Upper lobe of right lung (tissue), 1 donor: ENCODE results near the gene R3HDM4. TPM values are rescaled to one million over a fixed set of nuclear protein-coding genes. Genes with fewer than 3 reads are reported as not detected.

Source experiments
- ATAC-seq: fragments of 200-7000 bp; cut with Tn5 transposase; one replicate; pipeline ENCODE4 v1.9.1; 2020; ENCODE audit warnings: mild to moderate bottlenecking, moderate library complexity
- DNase-seq: peaks from one replicate; pipeline ENCODE4 v3.0.0-alpha.2; 2020
- H3K27ac ChIP-seq: fragments of 200-600 bp; one replicate; pipeline ENCODE4 v1.8.0; 2022
- H3K27me3 ChIP-seq: fragments of 200-600 bp; one replicate; pipeline ENCODE4 v1.8.0; 2022; ENCODE audit warnings: mild to moderate bottlenecking
- H3K36me3 ChIP-seq: fragments of 200-600 bp; one replicate; pipeline ENCODE4 v1.8.0; 2022
- H3K4me1 ChIP-seq: fragments of 200-600 bp; one replicate; pipeline ENCODE4 v1.8.0; 2022
- H3K4me3 ChIP-seq: fragments of 200-600 bp; one replicate; pipeline ENCODE4 v1.8.0; 2022; ENCODE audit warnings: mild to moderate bottlenecking
- H3K9me3 ChIP-seq: fragments of 200-600 bp; one replicate; pipeline ENCODE4 v1.8.0; 2022
- CTCF ChIP-seq: fragments of 200-600 bp; IDR thresholded peaks from one replicate; pipeline ENCODE4 v1.8.0; 2022; ENCODE audit warnings: antibody characterized with exemption
- intact Hi-C: fragments of 100-400 bp; cut with DNase I; formaldehyde crosslinking; loops from one replicate; pipeline ENCODE4 v1.11.0; 2022
- total RNA-seq: library from RNA; stranded (reverse); fragmentation: NEBNext Ultra II Directional; extraction: Animal tissue kit (Norgen Biotek cat#: 25700); gene quantifications from one replicate; pipeline ENCODE4 v1.2.1, GENCODE V29; 2021
- donor health status: DM: no; HTN: yes; CAD: no; lungs with severe emphysema.

R3HDM4 gene
- total RNA-seq, 1 donor from 2014 or later: 50.7 TPM

- H3K27ac ChIP-seq: no peak overlapping the region
- ATAC-seq (no peak), DNase-seq (no peak)
- no peak for TF ChIP-seq CTCF
- H3K9me3 ChIP-seq: no peaks in the 10 kb centered on the region
- intact Hi-C loops: no loop called here
- H3K36me3 ChIP-seq: peaks cover 27% of the 10 kb centered on the region
- no peaks in the 10 kb centered on the region for H3K27me3 ChIP-seq
- no peak overlapping the region for H3K4me3 ChIP-seq
- peaks cover 5% of the 10 kb centered on the region for H3K4me1 ChIP-seq
These were observed 22.2 kb downstream of the R3HDM4 start for GRCh38 chr19:890831-891230.

GRCh38 chr19:889662-890295, 23.2 kb downstream of the R3HDM4 start:
- no peak for DNase-seq
- no peak overlapping the region for H3K4me3 ChIP-seq
- no peak for ATAC-seq
- H3K27ac ChIP-seq: no peak overlapping the region
- H3K9me3 ChIP-seq: no peaks in the 10 kb centered on the region
- no peaks in the 10 kb centered on the region for H3K27me3 ChIP-seq
- peaks cover 5% of the 10 kb centered on the region for H3K4me1 ChIP-seq
- H3K36me3 ChIP-seq: peaks cover 38% of the 10 kb centered on the region
- no peak for TF ChIP-seq CTCF
- intact Hi-C loops: no loop called here

- ATAC-seq: no peak
- no peak for TF ChIP-seq CTCF
- H3K4me3 ChIP-seq: no peak overlapping the region
- H3K9me3 ChIP-seq: no peaks in the 10 kb centered on the region
- H3K36me3 ChIP-seq: peaks cover 43% of the 10 kb centered on the region
- intact Hi-C loops: no loop called here
- H3K27me3 ChIP-seq: no peaks in the 10 kb centered on the region
- DNase-seq: no peak
- H3K27ac ChIP-seq: no peak overlapping the region
- peaks cover 5% of the 10 kb centered on the region for H3K4me1 ChIP-seq
These were observed 24.2 kb downstream of the R3HDM4 start for GRCh38 chr19:888581-889385.

GRCh38 chr19:887599-887998, 25.4 kb downstream of the R3HDM4 start:
- DNase-seq (no peak), ATAC-seq (no peak)
- H3K4me3 ChIP-seq: no peak overlapping the region
- no peaks in the 10 kb centered on the region for H3K27me3 ChIP-seq
- H3K4me1 ChIP-seq: peaks cover 5% of the 10 kb centered on the region
- intact Hi-C loops: no loop called here
- no peak overlapping the region for H3K27ac ChIP-seq
- peaks cover 49% of the 10 kb centered on the region for H3K36me3 ChIP-seq
- TF ChIP-seq CTCF: no peak
- no peaks in the 10 kb centered on the region for H3K9me3 ChIP-seq

- TF ChIP-seq CTCF: no peak
- no peaks in the 10 kb centered on the region for H3K9me3 ChIP-seq
- peaks cover 53% of the 10 kb centered on the region for H3K36me3 ChIP-seq
- H3K4me1 ChIP-seq: peaks cover 3% of the 10 kb centered on the region
- H3K27ac ChIP-seq: no peak overlapping the region
- DNase-seq (no peak), ATAC-seq (no peak)
- intact Hi-C loops: no loop called here
- no peaks in the 10 kb centered on the region for H3K27me3 ChIP-seq
- H3K4me3 ChIP-seq: no peak overlapping the region
These were observed 25.9 kb downstream of the R3HDM4 start for GRCh38 chr19:887072-887471.
